NCI-H1694 (cell line): ENCODE data around the gene CHST10.
"Not testable (repeated sequence)": the region's sequence is repeated elsewhere in the genome, so short reads cannot be mapped to it uniquely, and the experiment has no call there.

Source experiments
- DNase-seq: peaks from one replicate; lab custom pipeline; 2025; lab: John Stamatoyannopoulos, UW

The CHST10 gene

GRCh38 chr2:100394111-100394641 is 23.3 kb downstream of the CHST10 start:
- DNase-seq, result no peak

- DNase-seq, result no peak
These were observed 24.1 kb downstream of the CHST10 start for GRCh38 chr2:100393362-100393761.

- no peak for DNase-seq
These were observed 24.8 kb downstream of the CHST10 start for GRCh38 chr2:100392715-100393114.

- no peak for DNase-seq
These were observed 25.5 kb downstream of the CHST10 start for GRCh38 chr2:100391735-100392515.

- no peak for DNase-seq
These were observed 27.2 kb downstream of the CHST10 start for GRCh38 chr2:100390001-100390940.

- DNase-seq, result no peak
These were observed 28.8 kb downstream of the CHST10 start for GRCh38 chr2:100388703-100389102.

GRCh38 chr2:100383954-100384353 is 33.5 kb downstream of the CHST10 start:
- DNase-seq, result no peak

GRCh38 chr2:100383306-100383705 is 34.2 kb downstream of the CHST10 start:
- no peak for DNase-seq

GRCh38 chr2:100381240-100381639 is 36.2 kb downstream of the CHST10 start:
- DNase-seq, result peak; percentile 90

- no peak for DNase-seq
These were observed 36.8 kb downstream of the CHST10 start for GRCh38 chr2:100380681-100381080.

GRCh38 chr2:100376836-100377235 is 40.6 kb downstream of the CHST10 start:
- DNase-seq, result no peak

- no peak for DNase-seq
These were observed 50.3 kb downstream of the CHST10 start for GRCh38 chr2:100367163-100367562.

- no peak for DNase-seq
These were observed 52.0 kb downstream of the CHST10 start for GRCh38 chr2:100365434-100365833.

- not testable (repeated sequence) for DNase-seq
These were observed 55.2 kb downstream of the CHST10 start for GRCh38 chr2:100362269-100362668.

- no peak for DNase-seq
These were observed 57.9 kb downstream of the CHST10 start for GRCh38 chr2:100359576-100359975.

GRCh38 chr2:100358554-100358953 is 58.9 kb downstream of the CHST10 start:
- no peak for DNase-seq

- no peak for DNase-seq
These were observed 64.9 kb downstream of the CHST10 start for GRCh38 chr2:100352521-100352920.

GRCh38 chr2:100350661-100351185 is 66.7 kb downstream of the CHST10 start:
- no peak for DNase-seq

GRCh38 chr2:100345144-100345543 is 72.3 kb downstream of the CHST10 start:
- DNase-seq, result not testable (repeated sequence)

- DNase-seq, result no peak
These were observed 73.0 kb downstream of the CHST10 start for GRCh38 chr2:100344433-100344832.

- DNase-seq, result not testable (repeated sequence)
These were observed 75.0 kb downstream of the CHST10 start for GRCh38 chr2:100342466-100342865.
